Measurements from ENCODE around the gene DCST1.

DNA sequence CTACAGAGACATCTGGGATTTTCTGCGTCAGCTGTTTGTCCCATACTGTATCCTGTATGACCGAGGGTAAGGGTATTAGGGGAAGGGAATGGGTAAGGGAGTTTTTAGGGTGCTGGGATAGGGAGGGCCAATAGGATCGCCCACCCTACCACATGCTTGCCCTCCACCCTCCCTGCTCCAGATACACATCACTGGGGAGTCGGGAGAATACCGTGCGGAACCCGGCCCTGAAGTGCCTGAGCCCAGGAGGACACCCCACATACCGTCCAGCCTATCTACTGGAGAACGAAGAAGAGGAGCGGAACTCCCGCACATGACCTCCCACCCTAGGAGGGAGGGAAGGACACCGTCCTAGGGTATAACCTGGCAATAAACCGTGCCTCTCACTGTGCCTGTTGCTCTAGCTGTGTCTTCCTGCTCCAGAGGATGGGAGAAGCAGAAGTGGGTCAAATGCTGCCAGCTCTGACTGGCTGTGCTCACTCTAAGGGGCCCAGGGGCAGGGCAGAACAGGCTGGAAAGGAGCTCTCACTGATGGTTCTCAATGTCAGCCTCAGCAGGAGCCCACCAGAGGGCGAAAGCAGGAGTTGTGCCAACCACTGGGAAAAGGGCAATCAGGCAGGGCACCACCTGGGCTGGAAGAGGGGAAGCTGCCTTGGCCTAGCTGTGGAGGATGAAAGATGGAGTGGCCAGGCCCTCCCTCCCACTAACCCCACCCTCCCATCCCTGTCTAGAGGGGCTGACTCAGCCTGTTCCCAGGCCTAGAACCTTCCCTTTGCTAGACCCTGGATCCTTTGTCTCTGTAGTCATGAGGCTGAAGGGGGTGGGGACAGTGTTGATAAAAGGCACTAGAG, 40.7 kb upstream of the DCST1 start:
- TF ChIP-seq BACH2 (CRISPR knock-in tag; IDR thresholded peaks at IDR 0.05; ENCODE audit: borderline replicate concordance) (no peak), TOX (CRISPR knock-in tag; IDR thresholded peaks at IDR 0.05; ENCODE audit: borderline replicate concordance) (no peak), ISL1 (CRISPR knock-in tag; IDR thresholded peaks at IDR 0.05) (no peak), TCF4 (CRISPR knock-in tag; IDR thresholded peaks at IDR 0.05; ENCODE audit: borderline replicate concordance) (no peak), ZFP30 (CRISPR knock-in tag; IDR thresholded peaks at IDR 0.05) (no peak), ZC3H10 (CRISPR knock-in tag; IDR thresholded peaks at IDR 0.05) (no peak), RARB (CRISPR knock-in tag; IDR thresholded peaks at IDR 0.05) (no peak), ZNF70 (CRISPR knock-in tag; IDR thresholded peaks at IDR 0.05) (no peak)
- TF ChIP-seq, protein P1, sequence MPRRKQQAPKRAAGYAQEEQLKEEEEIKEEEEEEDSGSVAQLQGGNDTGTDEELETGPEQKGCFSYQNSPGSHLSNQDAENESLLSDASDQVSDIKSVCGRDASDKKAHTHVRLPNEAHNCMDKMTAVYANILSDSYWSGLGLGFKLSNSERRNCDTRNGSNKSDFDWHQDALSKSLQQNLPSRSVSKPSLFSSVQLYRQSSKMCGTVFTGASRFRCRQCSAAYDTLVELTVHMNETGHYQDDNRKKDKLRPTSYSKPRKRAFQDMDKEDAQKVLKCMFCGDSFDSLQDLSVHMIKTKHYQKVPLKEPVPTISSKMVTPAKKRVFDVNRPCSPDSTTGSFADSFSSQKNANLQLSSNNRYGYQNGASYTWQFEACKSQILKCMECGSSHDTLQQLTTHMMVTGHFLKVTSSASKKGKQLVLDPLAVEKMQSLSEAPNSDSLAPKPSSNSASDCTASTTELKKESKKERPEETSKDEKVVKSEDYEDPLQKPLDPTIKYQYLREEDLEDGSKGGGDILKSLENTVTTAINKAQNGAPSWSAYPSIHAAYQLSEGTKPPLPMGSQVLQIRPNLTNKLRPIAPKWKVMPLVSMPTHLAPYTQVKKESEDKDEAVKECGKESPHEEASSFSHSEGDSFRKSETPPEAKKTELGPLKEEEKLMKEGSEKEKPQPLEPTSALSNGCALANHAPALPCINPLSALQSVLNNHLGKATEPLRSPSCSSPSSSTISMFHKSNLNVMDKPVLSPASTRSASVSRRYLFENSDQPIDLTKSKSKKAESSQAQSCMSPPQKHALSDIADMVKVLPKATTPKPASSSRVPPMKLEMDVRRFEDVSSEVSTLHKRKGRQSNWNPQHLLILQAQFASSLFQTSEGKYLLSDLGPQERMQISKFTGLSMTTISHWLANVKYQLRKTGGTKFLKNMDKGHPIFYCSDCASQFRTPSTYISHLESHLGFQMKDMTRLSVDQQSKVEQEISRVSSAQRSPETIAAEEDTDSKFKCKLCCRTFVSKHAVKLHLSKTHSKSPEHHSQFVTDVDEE (CRISPR knock-in tag; IDR thresholded peaks at IDR 0.05): no peak
- TF ChIP-seq, protein P2, sequence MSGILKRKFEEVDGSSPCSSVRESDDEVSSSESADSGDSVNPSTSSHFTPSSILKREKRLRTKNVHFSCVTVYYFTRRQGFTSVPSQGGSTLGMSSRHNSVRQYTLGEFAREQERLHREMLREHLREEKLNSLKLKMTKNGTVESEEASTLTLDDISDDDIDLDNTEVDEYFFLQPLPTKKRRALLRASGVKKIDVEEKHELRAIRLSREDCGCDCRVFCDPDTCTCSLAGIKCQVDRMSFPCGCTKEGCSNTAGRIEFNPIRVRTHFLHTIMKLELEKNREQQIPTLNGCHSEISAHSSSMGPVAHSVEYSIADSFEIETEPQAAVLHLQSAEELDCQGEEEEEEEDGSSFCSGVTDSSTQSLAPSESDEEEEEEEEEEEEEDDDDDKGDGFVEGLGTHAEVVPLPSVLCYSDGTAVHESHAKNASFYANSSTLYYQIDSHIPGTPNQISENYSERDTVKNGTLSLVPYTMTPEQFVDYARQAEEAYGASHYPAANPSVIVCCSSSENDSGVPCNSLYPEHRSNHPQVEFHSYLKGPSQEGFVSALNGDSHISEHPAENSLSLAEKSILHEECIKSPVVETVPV (CRISPR knock-in tag; IDR thresholded peaks at IDR 0.05): no peak
- TF ChIP-seq, protein P3, sequence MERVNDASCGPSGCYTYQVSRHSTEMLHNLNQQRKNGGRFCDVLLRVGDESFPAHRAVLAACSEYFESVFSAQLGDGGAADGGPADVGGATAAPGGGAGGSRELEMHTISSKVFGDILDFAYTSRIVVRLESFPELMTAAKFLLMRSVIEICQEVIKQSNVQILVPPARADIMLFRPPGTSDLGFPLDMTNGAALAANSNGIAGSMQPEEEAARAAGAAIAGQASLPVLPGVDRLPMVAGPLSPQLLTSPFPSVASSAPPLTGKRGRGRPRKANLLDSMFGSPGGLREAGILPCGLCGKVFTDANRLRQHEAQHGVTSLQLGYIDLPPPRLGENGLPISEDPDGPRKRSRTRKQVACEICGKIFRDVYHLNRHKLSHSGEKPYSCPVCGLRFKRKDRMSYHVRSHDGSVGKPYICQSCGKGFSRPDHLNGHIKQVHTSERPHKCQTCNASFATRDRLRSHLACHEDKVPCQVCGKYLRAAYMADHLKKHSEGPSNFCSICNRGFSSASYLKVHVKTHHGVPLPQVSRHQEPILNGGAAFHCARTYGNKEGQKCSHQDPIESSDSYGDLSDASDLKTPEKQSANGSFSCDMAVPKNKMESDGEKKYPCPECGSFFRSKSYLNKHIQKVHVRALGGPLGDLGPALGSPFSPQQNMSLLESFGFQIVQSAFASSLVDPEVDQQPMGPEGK (CRISPR knock-in tag; IDR thresholded peaks at IDR 0.05; ENCODE audit: borderline replicate concordance): no peak

All from SK-N-SH treated with all-trans-retinoic acid at 6 μM for 48 hours (cell line).